PC-3 (cell line): Measurements from ENCODE around the gene PARP4. TPM values are rescaled to one million over a fixed set of nuclear protein-coding genes. Genes with fewer than 3 reads are reported as not detected.

ENCODE experiments used
- ATAC-seq: fragments of 200-7000 bp; cut with Tn5 transposase; 2 replicates; pipeline ENCODE4 v1.9.1; 2020; ENCODE audit warnings: mild to moderate bottlenecking, moderate library complexity
- BruUV-seq: library from RNA; stranded (reverse); fragments of 400-500 nt; replicated peaks from 2 replicates; lab custom pipeline; 2021; lab: Mats Ljungman, UMichigan
- CTCF ChIA-PET: fragments of 300-600 bp; sonication (Branson Sonifier 250); formaldehyde crosslinking; loops from one replicate; lab custom pipeline; 2022; ENCODE audit warnings: antibody characterized with exemption; lab: Charles Lee
- POLR2A ChIA-PET: fragments of 300-600 bp; sonication (Branson Sonifier 250); formaldehyde crosslinking; loops from one replicate; lab custom pipeline; 2022; ENCODE audit warnings: antibody characterized with exemption; ENCODE audit not compliant: unreplicated experiment; lab: Charles Lee
- DNase-seq: peaks from one replicate; pipeline ENCODE4 v3.0.0-alpha.2; 2015
- H2AFZ ChIP-seq: fragments of 300-600 bp; sonication (generic); 2 replicates; pipeline ENCODE4 v1.6.0; 2016; ENCODE audit warnings: antibody characterized with exemption, low read length
- H3F3A ChIP-seq: fragments of 300-600 bp; sonication (generic); one replicate; pipeline ENCODE4 v1.6.0; 2017; ENCODE audit warnings: antibody characterized with exemption, low read length, control low read depth, mild to moderate bottlenecking; ENCODE audit not compliant: unreplicated experiment
- H3K27ac ChIP-seq: fragments of 300-600 bp; sonication (generic); 2 replicates; pipeline ENCODE4 v1.5.1; 2016; ENCODE audit warnings: mild to moderate bottlenecking, low read length
- H3K27me3 ChIP-seq: fragments of 300-600 bp; sonication (generic); 2 replicates; pipeline ENCODE4 v1.6.1; 2016; ENCODE audit warnings: low read length, mixed read lengths
- H3K36me3 ChIP-seq: fragments of 300-600 bp; sonication (generic); 2 replicates; pipeline ENCODE4 v1.6.1; 2016; ENCODE audit warnings: low read depth, mixed run types, low read length, mixed read lengths
- H3K4me1 ChIP-seq: fragments of 300-600 bp; sonication (generic); 2 replicates; pipeline ENCODE4 v1.5.1; 2016; ENCODE audit warnings: low read length; ENCODE audit not compliant: insufficient read depth
- H3K4me2 ChIP-seq: fragments of 300-600 bp; sonication (generic); 2 replicates; pipeline ENCODE4 v1.6.0; 2016; ENCODE audit warnings: low read length
- H3K4me3 ChIP-seq: fragments of 300-600 bp; sonication (generic); 2 replicates; pipeline ENCODE4 v1.5.1; 2016; ENCODE audit warnings: mild to moderate bottlenecking, low read length, mixed read lengths
- H3K79me2 ChIP-seq: fragments of 300-600 bp; sonication (generic); 2 replicates; pipeline ENCODE4 v1.6.1; 2017; ENCODE audit warnings: low read length, mixed read lengths
- H3K9ac ChIP-seq: fragments of 300-600 bp; sonication (generic); 2 replicates; pipeline ENCODE4 v1.6.0; 2016; ENCODE audit warnings: mild to moderate bottlenecking, low read length
- H3K9me2 ChIP-seq: fragments of 300-600 bp; sonication (generic); replicated peaks from 2 replicates; pipeline ENCODE4 v1.6.1; 2016; ENCODE audit warnings: mixed run types, low read length, mixed read lengths
- H3K9me3 ChIP-seq: fragments of 300-600 bp; sonication (generic); 2 replicates; pipeline ENCODE4 v1.6.1; 2016; ENCODE audit warnings: low read length, mixed read lengths
- H4K20me1 ChIP-seq: fragments of 300-600 bp; sonication (generic); 2 replicates; pipeline ENCODE4 v1.6.1; 2016; ENCODE audit warnings: low read length, mixed read lengths
- EZH2 ChIP-seq: fragments of 300-600 bp; sonication (generic); IDR thresholded peaks from one replicate; pipeline ENCODE4 v1.6.1; 2017; ENCODE audit warnings: antibody characterized with exemption, mild to moderate bottlenecking, low read length; ENCODE audit not compliant: unreplicated experiment
- EZH2phosphoT487 ChIP-seq: fragments of 300-600 bp; sonication (generic); IDR thresholded peaks from 2 replicates; pipeline ENCODE4 v1.6.1; 2018; ENCODE audit warnings: mild to moderate bottlenecking, antibody characterized with exemption, low read length, borderline replicate concordance
- intact Hi-C: fragments of 100-400 bp; cut with micrococcal nuclease; formaldehyde crosslinking; loops from 2 replicates; pipeline ENCODE4 v1.9.0; 2023
- total RNA-seq: library from RNA; depleted of rRNA; stranded (reverse); fragments of >200 nt; gene quantifications from 2 replicates; pipeline ENCODE4 v1.2.3, GENCODE V29; 2014
- TF ChIP-seq, protein P1 (sequence below): fragments of 300-600 bp; sonication (generic); conservative IDR thresholded peaks from 2 replicates; pipeline ENCODE4 v1.5.1; 2017; ENCODE audit warnings: antibody characterized with exemption, low read depth, mild to moderate bottlenecking, low read length

Gene PARP4
- total RNA-seq, 1 experiment from 2014 or later = 50.4 TPM

DNA sequence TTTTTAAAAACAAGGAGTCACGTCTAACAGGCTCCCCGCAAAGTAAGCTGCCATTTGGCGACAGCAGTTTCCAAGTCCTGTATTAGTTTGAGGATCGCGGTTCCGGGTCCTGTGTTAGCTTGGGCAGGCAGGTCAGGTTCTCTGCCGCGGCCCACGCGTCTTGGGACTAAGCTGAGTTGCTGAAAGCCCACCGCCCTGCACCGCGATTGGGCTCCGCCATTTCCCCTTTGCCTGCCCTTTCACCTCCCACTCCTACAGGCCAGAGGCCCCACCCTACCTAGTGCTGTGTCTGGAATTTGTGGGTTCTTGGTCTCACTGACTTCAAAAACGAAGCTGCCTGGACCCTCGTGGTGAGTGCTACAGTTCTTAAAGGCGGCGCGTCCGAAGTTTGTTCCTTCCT is 6.8 kb downstream of the PARP4 start:
- DNase-seq (no peak), ATAC-seq (no peak)
- no peak overlapping the region for H3K27ac ChIP-seq
- H4K20me1 ChIP-seq = 0 out of 2 replicates have a peak, but pooled peaks cover 11% of the 10 kb centered on the region
- no peak for TF ChIP-seq EZH2
- no peak for TF ChIP-seq EZH2phosphoT487
- TF ChIP-seq, protein P1, sequence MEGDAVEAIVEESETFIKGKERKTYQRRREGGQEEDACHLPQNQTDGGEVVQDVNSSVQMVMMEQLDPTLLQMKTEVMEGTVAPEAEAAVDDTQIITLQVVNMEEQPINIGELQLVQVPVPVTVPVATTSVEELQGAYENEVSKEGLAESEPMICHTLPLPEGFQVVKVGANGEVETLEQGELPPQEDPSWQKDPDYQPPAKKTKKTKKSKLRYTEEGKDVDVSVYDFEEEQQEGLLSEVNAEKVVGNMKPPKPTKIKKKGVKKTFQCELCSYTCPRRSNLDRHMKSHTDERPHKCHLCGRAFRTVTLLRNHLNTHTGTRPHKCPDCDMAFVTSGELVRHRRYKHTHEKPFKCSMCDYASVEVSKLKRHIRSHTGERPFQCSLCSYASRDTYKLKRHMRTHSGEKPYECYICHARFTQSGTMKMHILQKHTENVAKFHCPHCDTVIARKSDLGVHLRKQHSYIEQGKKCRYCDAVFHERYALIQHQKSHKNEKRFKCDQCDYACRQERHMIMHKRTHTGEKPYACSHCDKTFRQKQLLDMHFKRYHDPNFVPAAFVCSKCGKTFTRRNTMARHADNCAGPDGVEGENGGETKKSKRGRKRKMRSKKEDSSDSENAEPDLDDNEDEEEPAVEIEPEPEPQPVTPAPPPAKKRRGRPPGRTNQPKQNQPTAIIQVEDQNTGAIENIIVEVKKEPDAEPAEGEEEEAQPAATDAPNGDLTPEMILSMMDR = no peak
- CTCF ChIA-PET = no interaction called here
- no peak overlapping the region for H3K4me3 ChIP-seq
- H3K9me3 ChIP-seq = no peaks in the 10 kb centered on the region
- H3K79me2 ChIP-seq = peaks cover 87% of the 10 kb centered on the region
- H3K27me3 ChIP-seq = no peaks in the 10 kb centered on the region
- intact Hi-C loops = loop anchor here (10.0 kb wide), 1 partner anchor 49 kb away; no protein-coding TSS in a partner anchor
- H3K4me2 ChIP-seq = no peak overlapping the region
- H3K9me2 ChIP-seq = no peaks in the 10 kb centered on the region
- H3K36me3 ChIP-seq = peaks cover 31% of the 10 kb centered on the region
- no peak overlapping the region for H2AFZ ChIP-seq
- peaks cover 12% of the 10 kb centered on the region for H3F3A ChIP-seq
- BruUV-seq = no TSS peak
- no peak overlapping the region for H3K9ac ChIP-seq
- POLR2A ChIA-PET = no interaction called here
- H3K4me1 ChIP-seq = peaks cover 59% of the 10 kb centered on the region

DNA sequence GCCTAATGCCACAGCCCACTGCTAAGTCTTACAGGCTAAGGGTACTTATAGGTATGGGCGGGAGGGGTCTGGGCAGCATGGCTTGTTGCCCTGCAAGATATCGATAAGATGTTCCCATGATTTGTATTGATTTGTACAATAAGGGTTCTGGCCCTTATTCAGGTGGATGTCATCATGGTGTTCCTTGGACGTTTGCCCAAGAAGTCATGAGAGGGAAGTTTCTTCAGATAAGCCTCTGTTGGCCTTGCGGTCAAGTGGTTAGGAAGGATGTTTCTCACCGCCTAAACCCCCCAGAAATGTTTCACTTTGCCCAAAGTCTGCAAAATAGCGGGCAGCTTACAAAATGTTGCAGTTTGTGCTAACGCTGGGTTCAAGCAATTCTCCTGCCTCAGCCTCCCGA is 7.3 kb downstream of the PARP4 start:
- H3F3A ChIP-seq = peaks cover 12% of the 10 kb centered on the region
- H3K9ac ChIP-seq = no peak overlapping the region
- H3K9me3 ChIP-seq = no peaks in the 10 kb centered on the region
- DNase-seq (peak; percentile 6), ATAC-seq (no peak)
- no peaks in the 10 kb centered on the region for H3K9me2 ChIP-seq
- no peak overlapping the region for H3K4me3 ChIP-seq
- 0 out of 2 replicates have a peak, but pooled peaks cover 11% of the 10 kb centered on the region for H4K20me1 ChIP-seq
- intact Hi-C loops = loop anchor here (10.0 kb wide), 1 partner anchor 50 kb away; no protein-coding TSS in a partner anchor
- H3K36me3 ChIP-seq = peaks cover 36% of the 10 kb centered on the region
- BruUV-seq = no TSS peak
- TF ChIP-seq EZH2 (no peak), EZH2phosphoT487 (no peak)
- H3K27me3 ChIP-seq = no peaks in the 10 kb centered on the region
- peaks cover 57% of the 10 kb centered on the region for H3K4me1 ChIP-seq
- H3K27ac ChIP-seq = peak overlapping the region; percentile 97; the same call in 1 of the 2 replicates
- ChIA-PET CTCF (no interaction called here), POLR2A (no interaction called here)
- no peak overlapping the region for H2AFZ ChIP-seq
- peaks cover 87% of the 10 kb centered on the region for H3K79me2 ChIP-seq
- H3K4me2 ChIP-seq = no peak overlapping the region

DNA sequence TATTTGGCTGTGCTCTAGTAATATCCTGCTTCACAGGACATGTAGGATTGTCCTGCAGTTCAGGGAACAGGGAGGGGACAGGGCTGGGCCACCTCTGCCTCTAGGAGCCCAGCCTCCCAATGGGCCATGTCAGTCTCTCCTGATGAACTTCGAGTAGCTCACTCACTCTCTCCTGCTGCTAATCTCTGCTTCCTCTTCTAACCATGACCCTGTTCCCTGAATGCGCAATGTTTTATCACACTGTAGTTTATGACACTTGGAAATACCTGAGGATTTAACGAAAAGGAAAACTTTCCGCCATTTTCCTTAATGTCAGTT is 9.2 kb downstream of the PARP4 start:
- ChIA-PET POLR2A (no interaction called here), CTCF (no interaction called here)
- Histone ChIP-seq H3K9ac (peak overlapping the region; percentile 46), H3F3A (peaks cover 12% of the 10 kb centered on the region), H4K20me1 (0 out of 2 replicates have a peak, but pooled peaks cover 6% of the 10 kb centered on the region), H3K4me3 (peak overlapping the region; percentile 10), H3K36me3 (peaks cover 36% of the 10 kb centered on the region), H3K4me2 (peak overlapping the region; percentile 68), H3K79me2 (peaks cover 70% of the 10 kb centered on the region), H3K9me3 (no peaks in the 10 kb centered on the region), H2AFZ (no peak overlapping the region), H3K4me1 (peaks cover 40% of the 10 kb centered on the region), H3K27ac (peak overlapping the region; percentile 97), H3K9me2 (no peaks in the 10 kb centered on the region), H3K27me3 (no peaks in the 10 kb centered on the region)
- DNase-seq = no peak
- intact Hi-C loops = loop anchor here (1.0 to 10.0 kb wide), 2 partner anchors 8 to 51 kb away; no protein-coding TSS in a partner anchor
- no TSS peak for BruUV-seq
- TF ChIP-seq, protein P1 = no peak
- TF ChIP-seq EZH2 (no peak), EZH2phosphoT487 (no peak)
- peak; percentile 27; the same call in 1 of the 2 replicates for ATAC-seq
